GM12801 (cell line): ENCODE results near the gene MAP1B.

Experiments
- CTCF ChIP-seq: IDR thresholded peaks from one replicate; pipeline ENCODE4 v1.5.1; 2011; ENCODE audit warnings: control low read depth; ENCODE audit not compliant: insufficient read length; ENCODE audit errors: extremely low read depth

Gene MAP1B

GRCh38 chr5:72122602-72123001, 15.3 kb downstream of the MAP1B start:
- no peak for TF ChIP-seq CTCF

- no peak for TF ChIP-seq CTCF
These were observed 16.6 kb downstream of the MAP1B start for GRCh38 chr5:72123764-72124376.

- TF ChIP-seq CTCF: no peak
These were observed 18.1 kb downstream of the MAP1B start for GRCh38 chr5:72125271-72125940.

- no peak for TF ChIP-seq CTCF
These were observed 18.8 kb downstream of the MAP1B start for GRCh38 chr5:72125941-72126620.

GRCh38 chr5:72126796-72127195, 19.5 kb downstream of the MAP1B start:
- no peak for TF ChIP-seq CTCF

GRCh38 chr5:72129725-72130124, 22.4 kb downstream of the MAP1B start:
- no peak for TF ChIP-seq CTCF

- no peak for TF ChIP-seq CTCF
These were observed 23.1 kb downstream of the MAP1B start for GRCh38 chr5:72130351-72130761.
